H1 (cell line): ENCODE results near the gene FBXO41. TPM values are rescaled to one million over a fixed set of nuclear protein-coding genes. Genes with fewer than 3 reads are reported as not detected.

ENCODE experiments used
- CTCF ChIA-PET: fragments of 300-600 bp; sonication (Branson Sonifier 250); formaldehyde crosslinking; loops from one replicate; lab custom pipeline; 2021; ENCODE audit not compliant: partially characterized antibody; lab: Charles Lee
- POLR2A ChIA-PET: fragments of 300-600 bp; sonication (Branson Sonifier 250); formaldehyde crosslinking; loops from one replicate; lab custom pipeline; 2021; ENCODE audit warnings: inconsistent platforms; ENCODE audit not compliant: partially characterized antibody; lab: Charles Lee
- DNase-seq, 2 experiments: peaks; one replicate each; pipeline versions ENCODE4 v3.0.0 to v3.0.0-alpha.2; 2010 to 2022; ENCODE audit warnings: low spot score in 2 of 2, low read depth in 1 of 2, mixed read lengths in 1 of 2
- FAIRE-seq: peaks from 2 replicates; lab custom pipeline; 2011; peaks lifted over from hg19 to GRCh38; lab: Jason Lieb, UNC
- H2AFZ ChIP-seq: 2 replicates; pipeline ENCODE4 v1.8.1; 2012; ENCODE audit warnings: low read length, inconsistent platforms
- H2AK5ac ChIP-seq: 2 replicates; pipeline ENCODE4 v1.6.1; 2013; ENCODE audit warnings: low read depth, low read length
- H2BK120ac ChIP-seq: replicated peaks from 2 replicates; pipeline ENCODE3; 2013; ENCODE audit warnings: low read depth, low read length, inconsistent platforms
- H2BK12ac ChIP-seq: 2 replicates; pipeline ENCODE4 v1.6.1; 2013; ENCODE audit warnings: low read depth, low read length
- H2BK15ac ChIP-seq: 2 replicates; pipeline ENCODE4 v1.6.1; 2013; ENCODE audit warnings: low read length
- H2BK20ac ChIP-seq: 2 replicates; pipeline ENCODE4 v1.6.1; 2013; ENCODE audit warnings: low read length
- H2BK5ac ChIP-seq: 2 replicates; pipeline ENCODE4 v1.6.1; 2013; ENCODE audit warnings: low read depth, low read length
- H3K14ac ChIP-seq: 2 replicates; pipeline ENCODE4 v1.6.1; 2013; ENCODE audit warnings: inconsistent platforms; ENCODE audit not compliant: insufficient read length
- H3K18ac ChIP-seq: 2 replicates; pipeline ENCODE4 v1.6.1; 2013; ENCODE audit warnings: low read length; ENCODE audit errors: extremely low read depth
- H3K23ac ChIP-seq: 2 replicates; pipeline ENCODE4 v1.6.1; 2013; ENCODE audit warnings: inconsistent platforms; ENCODE audit not compliant: insufficient read length
- H3K23me2 ChIP-seq: 2 replicates; pipeline ENCODE4 v1.6.1; 2013; ENCODE audit warnings: low read depth, low read length
- H3K27ac ChIP-seq: 2 replicates; pipeline ENCODE4 v1.6.1; 2011; ENCODE audit warnings: low read depth, low read length, inconsistent platforms
- H3K27me3 ChIP-seq, 4 experiments: replicated peaks in 1 of 4; 1 replicate in 1 of 4; 2 replicates in 3 of 4; pipeline versions ENCODE4 v1.6.1 to v1.8.1; 2011 to 2013; ENCODE audit warnings: low read length in 3 of 4, mild to moderate bottlenecking in 3 of 4, inconsistent platforms in 2 of 4, mixed read lengths in 2 of 4, moderate library complexity in 1 of 4; ENCODE audit not compliant: control insufficient read depth in 3 of 4, insufficient read depth in 3 of 4; ENCODE audit errors: extremely low read depth in 1 of 4
- H3K36me3 ChIP-seq, 4 experiments: 2 replicates each; pipeline versions ENCODE4 v1.6.1 to v1.8.1; 2011 to 2013; ENCODE audit warnings: mild to moderate bottlenecking in 4 of 4, low read length in 3 of 4, moderate library complexity in 2 of 4, control low read depth in 1 of 4, inconsistent platforms in 1 of 4; ENCODE audit not compliant: insufficient read depth in 4 of 4, control insufficient read depth in 2 of 4
- H3K4ac ChIP-seq: replicated peaks from 2 replicates; pipeline ENCODE3; 2013; ENCODE audit warnings: low read length, low read depth, mixed read lengths, inconsistent platforms; ENCODE audit not compliant: insufficient read length
- H3K4me1 ChIP-seq, 4 experiments: replicated peaks in 1 of 4; 1 replicate in 1 of 4; 2 replicates in 3 of 4; pipeline versions ENCODE4 v1.6.1 to v1.8.1; 2011 to 2013; ENCODE audit warnings: low read length in 3 of 4, inconsistent platforms in 2 of 4, mixed read lengths in 1 of 4; ENCODE audit not compliant: insufficient read depth in 4 of 4, control insufficient read depth in 3 of 4
- H3K4me2 ChIP-seq, 2 experiments: 2 replicates each; pipeline versions ENCODE4 v1.6.1 to v1.8.1; 2011 to 2013; ENCODE audit warnings: low read depth in 2 of 2, low read length in 2 of 2, control low read depth in 1 of 2, inconsistent platforms in 1 of 2, mild to moderate bottlenecking in 1 of 2; ENCODE audit not compliant: insufficient read depth in 1 of 2
- H3K4me3 ChIP-seq, 4 experiments: fragments of 200-600, 300-600 bp in 1 of 4; sonication (generic), shearing (Covaris generic), sonication (Bioruptor Twin) in 1 of 4; 2 replicates each; pipeline versions ENCODE4 v1.5.1 to v1.8.1; 2011 to 2016; ENCODE audit warnings: low read length in 4 of 4, low read depth in 3 of 4, control low read depth in 2 of 4, inconsistent platforms in 2 of 4, mild to moderate bottlenecking in 2 of 4, mixed read lengths in 1 of 4, moderate library complexity in 1 of 4; ENCODE audit not compliant: insufficient read depth in 2 of 4; ENCODE audit errors: extremely low read depth in 1 of 4
- H3K56ac ChIP-seq: replicated peaks from 2 replicates; pipeline ENCODE3; 2013; ENCODE audit warnings: low read depth, mild to moderate bottlenecking, mixed read lengths, low read length, inconsistent platforms; ENCODE audit not compliant: insufficient read length
- H3K79me1 ChIP-seq: 2 replicates; pipeline ENCODE4 v1.6.1; 2013; ENCODE audit warnings: low read depth, low read length, control low read depth
- H3K79me2 ChIP-seq, 2 experiments: 2 replicates each; pipeline versions ENCODE4 v1.6.1 to v1.8.1; 2012 to 2013; ENCODE audit warnings: low read length in 2 of 2, mild to moderate bottlenecking in 2 of 2, inconsistent platforms in 1 of 2; ENCODE audit not compliant: insufficient read depth in 2 of 2, control insufficient read depth in 1 of 2
- H3K9ac ChIP-seq, 4 experiments: replicated peaks in 1 of 4; 1 replicate in 1 of 4; 2 replicates in 3 of 4; pipeline versions ENCODE4 v1.6.1 to v1.8.1; 2011 to 2013; ENCODE audit warnings: low read depth in 3 of 4, low read length in 3 of 4, control low read depth in 2 of 4, mild to moderate bottlenecking in 2 of 4, moderate library complexity in 2 of 4, inconsistent platforms in 1 of 4; ENCODE audit errors: extremely low read depth in 1 of 4
- H3K9me3 ChIP-seq, 2 experiments: 2 replicates each; pipeline versions ENCODE4 v1.6.1 to v1.8.1; 2012 to 2013; ENCODE audit warnings: mild to moderate bottlenecking in 2 of 2, moderate library complexity in 2 of 2, control low read depth in 1 of 2, inconsistent platforms in 1 of 2, low read depth in 1 of 2, low read length in 1 of 2, mixed read lengths in 1 of 2; ENCODE audit not compliant: insufficient read depth in 2 of 2
- H4K20me1 ChIP-seq, 2 experiments: replicated peaks in 1 of 2; 2 replicates each; pipeline versions ENCODE3 to v1.8.1; 2011 to 2013; ENCODE audit warnings: inconsistent platforms in 2 of 2, low read length in 2 of 2, mild to moderate bottlenecking in 1 of 2; ENCODE audit not compliant: insufficient read depth in 2 of 2, control insufficient read depth in 1 of 2
- H4K5ac ChIP-seq: 2 replicates; pipeline ENCODE4 v1.6.1; 2013; ENCODE audit warnings: low read length, low read depth, mixed read lengths, inconsistent platforms; ENCODE audit not compliant: insufficient read length
- H4K8ac ChIP-seq: 2 replicates; pipeline ENCODE4 v1.8.0; 2013; ENCODE audit warnings: mild to moderate bottlenecking, moderate library complexity, low read length, inconsistent platforms; ENCODE audit not compliant: insufficient read depth; ENCODE audit errors: extremely low read depth
- H4K91ac ChIP-seq: replicated peaks from 2 replicates; pipeline ENCODE3; 2013; ENCODE audit warnings: low read length, mixed read lengths, inconsistent platforms; ENCODE audit not compliant: insufficient read length
- BRCA1 ChIP-seq: IDR thresholded peaks from 2 replicates; pipeline ENCODE4 v1.6.1; 2012; ENCODE audit warnings: low read depth, low read length, improper control_type of control experiment
- CTCF ChIP-seq, 3 experiments: IDR thresholded peaks; 1 replicate in 2 of 3; 2 replicates in 1 of 3; pipeline versions ENCODE4 v1.5.1 to v1.6.1; 2011; ENCODE audit warnings: low read length in 3 of 3, mild to moderate bottlenecking in 3 of 3, inconsistent platforms in 2 of 3, low read depth in 1 of 3, moderate library complexity in 1 of 3; ENCODE audit not compliant: insufficient read depth in 1 of 3; ENCODE audit errors: control extremely low read depth in 1 of 3
- JUN ChIP-seq: IDR thresholded peaks from 2 replicates; pipeline ENCODE4 v1.6.1; 2011; ENCODE audit warnings: low read depth, mild to moderate bottlenecking, improper control_type of control experiment, low read length
- MAX ChIP-seq: IDR thresholded peaks from 2 replicates; pipeline ENCODE4 v1.6.1; 2012; ENCODE audit warnings: inconsistent platforms
- RAD21 ChIP-seq, 2 experiments: IDR thresholded peaks in 1 of 2; conservative IDR thresholded peaks in 1 of 2; 2 replicates each; pipeline ENCODE4 v1.6.1; 2011; ENCODE audit warnings: low read depth in 2 of 2, low read length in 2 of 2, improper control_type of control experiment in 1 of 2, inconsistent platforms in 1 of 2, mild to moderate bottlenecking in 1 of 2, moderate library complexity in 1 of 2
- SIN3A ChIP-seq, 2 experiments: IDR thresholded peaks in 1 of 2; conservative IDR thresholded peaks in 1 of 2; 2 replicates each; pipeline ENCODE4 v1.6.1; 2011 to 2012; ENCODE audit warnings: low read length in 2 of 2, improper control_type of control experiment in 1 of 2, low read depth in 1 of 2, mild to moderate bottlenecking in 1 of 2
- SIRT6 ChIP-seq: IDR thresholded peaks from one replicate; pipeline ENCODE4 v1.7.1; 2012; ENCODE audit warnings: low read length, inconsistent platforms
- TAF1 ChIP-seq: IDR thresholded peaks from 2 replicates; pipeline ENCODE4 v1.6.1; 2011; ENCODE audit warnings: mild to moderate bottlenecking, low read depth, low read length
- TBP ChIP-seq: IDR thresholded peaks from 2 replicates; pipeline ENCODE4 v1.6.1; 2011; ENCODE audit warnings: low read depth, low read length, improper control_type of control experiment
- WGBS, 2 experiments: shearing (Covaris generic) in 1 of 2; methylation state at CpG; one replicate each; pipeline versions ENCODE4 v1.1.6 to v1.1.7; 2013 to 2015; ENCODE audit warnings: low lambda C conversion rate in 2 of 2, mixed read lengths in 2 of 2, inconsistent platforms in 1 of 2, low coverage in 1 of 2, missing lambda C conversion rate in 1 of 2; ENCODE audit not compliant: insufficient replicate concordance in 2 of 2, insufficient coverage in 1 of 2, insufficient read length in 1 of 2; ENCODE audit errors: extremely low coverage in 1 of 2, missing lambda C conversion rate in 1 of 2; 5-methylcytosine and 5-hydroxymethylcytosine counted together
- polyA plus RNA-seq, 7 experiments: library from polyadenylated mRNA; depleted of rRNA in 3 of 7; stranded (reverse) in 5 of 7; unstranded in 2 of 7; fragments of >200 nt in 5 of 7; fragments of 200-250 nt in 2 of 7; gene quantifications; 1 replicate in 5 of 7; 2 replicates in 1 of 7; 4 replicates in 1 of 7; pipeline versions ENCODE4 v1.2.1 to v1.2.3, GENCODE V29; 2011 to 2013; ENCODE audit warnings: missing spikeins in 2 of 7, mixed read lengths in 2 of 7
- total RNA-seq: library from RNA; stranded (reverse); fragmentation: NEBNext Ultra II Directional; extraction: Animal tissue kit (Norgen Biotek cat#: 25700); gene quantifications from 2 replicates; pipeline ENCODE4 v1.2.1, GENCODE V29; 2021

Gene FBXO41
- total and polyA plus RNA-seq, 2 of the 8 experiments (the other 6 are each of a cell fraction or from before 2014, with no cell fraction given) = 11.2 to 14.3 TPM

GRCh38 chr2:73260338-73260984 lies 23.8 kb downstream of the FBXO41 start:
- CTCF ChIA-PET = interaction anchor here (0.8 to 7.0 kb wide), 11 partner anchors 8 to 180 kb away, joined by 3 to 51 read pairs (median 7); partner anchors contain the start of genes CCT7, EGR4, PRADC1 and SMYD5
- 65% methylated on average over 17 of the region's 17 CpGs; no CpG with 5 or more reads in 1 of the 2 experiments for WGBS, 2 experiments
- TF ChIP-seq TAF1 (no peak), TBP (no peak), CTCF (IDR thresholded peaks at IDR 0.05; ENCODE audit: control extremely low read depth in 1 of 3, insufficient read depth in 1 of 3, low read depth in 1 of 3, low read length in 3 of 3) (peak in 2 of 3 experiments; percentile 67 to 77; a peak in 3 of 4 replicates), JUN (no peak), RAD21 (IDR thresholded peaks at IDR 0.05 in 1 of 2, conservative IDR thresholded peaks at IDR 0.05 in 1 of 2; ENCODE audit: low read depth in 2 of 2, low read length in 2 of 2) (peak; percentile 71 to 81), SIRT6 (no peak), SIN3A (conservative IDR thresholded peaks at IDR 0.05 in 1 of 2, IDR thresholded peaks at IDR 0.05 in 1 of 2; ENCODE audit: low read depth in 1 of 2, low read length in 2 of 2) (0 out of 4 replicates have a peak, but pooled peaks of 1 of the 2 experiments have one; percentile 35), BRCA1 (no peak), MAX (peak; percentile 94)

More at GRCh38 chr2:73260338-73260984, 23.8 kb downstream of the FBXO41 start:
- Histone ChIP-seq H3K18ac (no peak overlapping the region), H3K23me2 (no peaks in the 10 kb centered on the region; the same call in 1 of the 2 replicates), H3K56ac (no peak overlapping the region), H3K9ac (no peak overlapping the region), H2BK120ac (no peak overlapping the region), H3K36me3 (peaks cover 3 to 20% (median 8%) of the 10 kb centered on the region in 4 experiments; a peak in 5 of 8 replicates), H3K4me3 (no peak overlapping the region), H3K79me1 (no peaks in the 10 kb centered on the region), H4K5ac (no peak overlapping the region), H3K4me1 (peaks cover 0 to 6% (median 3%) of the 10 kb centered on the region in 4 experiments; a peak in 3 of 7 replicates), H2AK5ac (no peak overlapping the region), H2AFZ (no peak overlapping the region), H3K27me3 (no peaks in the 10 kb centered on the region), H3K4me2 (no peak overlapping the region), H3K23ac (no peak overlapping the region), H3K4ac (no peak overlapping the region), H2BK15ac (no peak overlapping the region), H2BK12ac (no peak overlapping the region), H4K8ac (no peak overlapping the region; the same call in 1 of the 2 replicates), H4K20me1 (peaks cover 12 to 18% of the 10 kb centered on the region in 2 experiments), H3K9me3 (no peaks in the 10 kb centered on the region), H3K14ac (no peak overlapping the region), H3K27ac (no peak overlapping the region), H3K79me2 (no peaks in the 10 kb centered on the region), H4K91ac (no peak overlapping the region), H2BK20ac (no peak overlapping the region), H2BK5ac (no peak overlapping the region)
- FAIRE-seq (peak; percentile 36), DNase-seq (peak in 1 of 2 experiments; percentile 80)
- POLR2A ChIA-PET = interaction anchor here (0.9 to 5.1 kb wide), 2 partner anchors 8 to 24 kb away, joined by 3 to 53 read pairs; partner anchors contain the start of genes CCT7 and PRADC1
